ENCODE measurements around the gene RB1.

The RB1 gene

DNA sequence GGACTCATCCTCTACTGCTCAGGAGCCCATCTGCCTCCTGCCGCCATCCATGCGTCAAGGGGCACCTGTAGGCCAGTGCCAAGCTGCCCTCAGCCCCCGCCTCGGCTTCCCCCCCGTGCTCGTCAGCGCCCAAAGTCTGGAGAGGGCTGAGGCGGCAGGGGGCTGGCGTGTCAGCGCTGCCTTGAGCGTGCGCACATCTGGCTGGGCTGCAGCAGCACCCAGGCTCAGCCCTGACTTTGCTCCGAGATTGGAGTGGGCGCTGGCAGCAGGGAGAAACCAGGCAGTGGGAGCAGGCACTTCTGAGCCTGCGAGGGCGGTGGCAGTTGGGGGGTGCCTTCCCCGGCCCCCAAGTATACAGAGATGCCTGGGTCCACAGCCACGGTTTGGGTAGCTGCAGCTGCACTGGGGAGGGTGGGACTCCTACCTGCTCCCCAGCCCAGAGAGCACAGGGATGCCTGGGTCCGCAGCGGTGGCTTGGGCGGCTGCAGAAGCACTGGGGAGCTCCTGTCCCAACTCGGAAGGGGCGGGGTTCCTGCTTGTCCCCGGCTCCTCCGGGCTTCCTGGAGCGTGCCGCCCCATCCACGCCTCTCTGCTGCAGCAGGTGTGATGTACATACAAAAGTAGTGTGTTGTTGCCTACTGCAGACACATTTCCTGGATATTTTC is 154.2 kb downstream of the RB1 start:
- DNase-seq, result no peak

DNA sequence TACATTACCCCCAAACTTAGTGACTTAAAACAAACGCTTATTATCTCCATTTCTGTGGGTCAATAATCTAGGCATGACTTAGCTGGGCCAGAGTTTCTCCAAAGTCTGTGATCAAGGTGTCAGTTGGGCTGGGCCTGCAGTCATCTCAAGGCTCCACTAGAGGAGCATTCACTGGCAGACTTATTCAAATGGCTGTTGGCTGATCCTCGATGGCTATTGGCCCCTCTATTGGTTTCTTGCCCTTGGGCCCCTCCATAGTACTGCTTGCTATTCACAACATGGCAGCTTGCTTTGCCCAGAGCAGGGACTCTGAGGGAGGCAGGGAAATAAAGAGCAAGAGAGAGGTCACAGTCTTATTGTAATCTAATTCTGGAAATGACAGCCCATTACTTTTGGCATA is 171.7 kb downstream of the RB1 start:
- no peak for DNase-seq

DNA sequence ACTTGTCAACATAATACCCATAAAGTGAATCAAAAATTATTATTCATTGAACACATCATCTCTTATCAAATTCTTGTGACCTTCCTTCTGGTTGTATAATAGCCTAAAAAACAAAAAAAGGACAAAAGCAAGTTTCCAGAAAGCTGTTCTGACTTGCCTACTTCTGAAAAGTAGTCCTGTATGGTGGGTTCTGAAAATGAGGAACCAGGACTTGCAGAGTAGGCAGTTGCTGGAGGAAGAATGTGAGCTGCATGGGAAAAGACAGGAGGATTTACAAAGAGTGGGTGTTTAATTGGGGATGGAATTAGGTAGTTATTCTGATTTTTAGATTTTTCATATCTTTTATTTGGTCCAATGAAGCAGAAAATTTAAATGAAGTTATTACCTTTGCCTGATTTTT is 172.7 kb downstream of the RB1 start:
- DNase-seq, result no peak

- no peak for DNase-seq
Observed at GRCh38 chr13:48476686-48477085, 173.1 kb downstream of the RB1 start.

- DNase-seq, result no peak
Observed at GRCh38 chr13:48477191-48477855, 173.8 kb downstream of the RB1 start.

- DNase-seq, result no peak
Observed at GRCh38 chr13:48478391-48478790, 174.8 kb downstream of the RB1 start.

GRCh38 chr13:48483575-48483974 is 180.0 kb downstream of the RB1 start:
- DNase-seq, result no peak

GRCh38 chr13:48485432-48485831 is 181.9 kb downstream of the RB1 start:
- no peak for DNase-seq

DNA sequence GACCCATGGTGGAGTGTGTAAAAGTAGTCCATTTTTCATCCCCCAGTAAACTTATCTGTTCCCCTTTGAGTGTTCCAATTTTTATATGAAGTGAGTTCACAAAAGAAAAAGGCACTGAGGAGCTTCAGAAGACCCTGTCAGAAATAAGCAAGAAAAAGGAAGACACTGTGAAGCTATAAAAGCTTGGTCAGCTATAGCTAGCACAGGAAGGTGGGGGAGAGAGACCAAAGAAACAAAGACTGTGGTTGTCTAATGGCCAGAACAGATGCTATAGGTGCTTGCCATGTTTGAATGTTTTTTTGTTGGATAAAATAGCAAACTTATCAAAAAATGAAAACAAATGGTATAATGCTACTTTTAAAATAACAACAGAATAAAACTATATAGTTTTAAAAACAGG is 182.8 kb downstream of the RB1 start:
- no peak for DNase-seq

- no peak for DNase-seq
Observed at GRCh38 chr13:48486836-48487235, 183.3 kb downstream of the RB1 start.

DNA sequence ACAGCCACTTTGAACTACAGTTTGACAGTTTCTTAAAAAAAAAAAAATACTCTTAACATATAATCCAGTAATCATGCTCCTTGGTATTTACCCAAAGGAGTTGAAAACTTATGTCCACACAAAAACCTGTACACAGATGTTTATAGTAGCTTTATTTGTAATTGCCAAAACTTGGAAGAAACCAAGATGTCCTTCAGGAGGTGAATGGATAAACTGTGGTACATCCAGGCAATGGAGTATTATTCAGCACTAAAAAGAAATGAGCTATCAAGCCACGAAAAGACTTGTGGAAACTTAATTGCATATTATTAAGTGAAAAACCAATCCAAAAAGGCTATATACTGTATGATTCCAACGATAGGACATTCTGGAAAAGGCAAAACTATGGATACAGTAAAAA is 184.4 kb downstream of the RB1 start:
- DNase-seq, result no peak

DNA sequence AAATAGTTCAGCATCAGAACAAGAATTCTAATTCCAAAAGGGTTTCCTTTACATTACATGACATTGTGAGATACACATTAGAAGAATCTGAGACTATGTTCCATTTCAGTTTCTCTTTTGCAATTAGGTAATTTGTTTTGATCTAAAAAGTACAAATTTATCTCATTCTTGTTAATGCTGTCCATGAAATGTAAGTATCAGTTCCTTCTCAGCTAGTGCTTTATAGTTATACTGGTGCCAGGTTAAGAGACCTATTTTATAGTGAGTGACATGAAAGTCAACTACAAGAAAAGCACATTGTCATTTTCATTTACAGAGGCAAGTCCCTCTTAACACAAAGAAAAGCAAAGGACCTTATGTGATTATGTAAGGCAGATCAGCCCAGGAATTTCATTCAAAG is 185.4 kb downstream of the RB1 start:
- no peak for DNase-seq

DNA sequence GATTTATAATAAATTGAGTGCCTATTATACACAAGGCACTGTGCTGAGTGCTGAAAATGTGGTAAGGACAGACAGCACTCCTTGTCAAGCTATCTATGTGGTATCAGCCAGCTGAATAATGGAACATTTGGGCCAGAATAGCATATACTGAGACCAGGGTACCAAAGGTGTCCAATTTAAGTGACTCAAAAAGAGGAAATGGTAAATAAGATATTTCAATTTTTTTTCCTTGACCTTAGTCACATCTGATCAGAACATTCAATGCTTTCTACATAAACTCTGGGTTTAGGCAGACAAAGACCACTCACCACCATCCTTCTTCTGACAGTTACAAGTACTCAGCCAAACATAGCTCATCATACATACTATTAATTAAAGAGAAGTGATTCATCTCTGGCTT is 186.1 kb downstream of the RB1 start:
- DNase-seq, result no peak

DNA sequence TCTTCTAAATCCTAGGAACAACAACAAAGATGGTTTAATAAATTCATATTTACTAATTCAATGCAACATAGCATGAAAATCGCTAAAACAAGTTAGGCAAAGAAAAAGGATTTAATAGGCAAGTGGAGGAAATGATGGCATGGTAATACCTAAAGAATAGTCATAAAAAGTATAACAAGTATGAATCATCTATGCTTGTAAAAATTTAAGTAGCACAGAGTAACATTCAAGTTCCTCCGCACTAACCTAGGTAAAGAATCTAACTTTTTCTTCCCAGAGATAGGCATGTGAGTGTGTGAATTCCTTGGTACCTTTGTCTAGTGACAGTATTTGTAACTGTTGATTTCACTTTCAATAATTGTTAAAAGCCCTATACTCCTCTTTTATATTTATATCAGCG is 186.7 kb downstream of the RB1 start:
- DNase-seq, result no peak

DNA sequence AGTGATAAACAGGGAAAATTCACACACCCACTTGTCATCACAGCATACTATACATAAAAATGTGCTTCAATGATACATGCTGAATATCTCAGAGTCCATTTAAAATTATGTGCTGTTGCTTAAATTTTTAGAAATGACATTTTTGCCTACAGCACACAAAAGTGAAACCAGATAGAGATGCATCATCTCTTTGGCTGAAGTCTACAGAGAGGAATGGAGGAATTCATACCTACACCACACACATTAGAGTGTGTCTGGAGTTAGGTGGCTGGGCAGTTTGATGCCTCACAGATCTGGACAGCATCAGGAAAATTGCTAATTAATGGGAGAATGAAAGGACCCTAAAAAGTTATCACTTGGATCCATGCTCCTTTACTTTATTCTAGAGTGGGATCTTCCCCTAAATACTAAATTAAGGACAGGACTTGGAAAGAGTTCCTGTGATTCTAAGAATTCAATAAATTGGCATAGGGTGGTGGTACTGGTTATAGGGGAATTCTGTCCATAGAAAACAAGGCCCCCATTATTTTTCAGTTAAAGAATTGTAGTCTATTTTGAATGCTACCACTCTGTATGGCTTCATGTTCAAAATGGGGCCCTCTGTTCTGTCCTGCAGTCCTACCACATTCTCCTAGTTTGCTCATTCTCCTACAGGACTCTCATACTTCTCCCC is 188.0 kb downstream of the RB1 start:
- DNase-seq, result no peak

DNA sequence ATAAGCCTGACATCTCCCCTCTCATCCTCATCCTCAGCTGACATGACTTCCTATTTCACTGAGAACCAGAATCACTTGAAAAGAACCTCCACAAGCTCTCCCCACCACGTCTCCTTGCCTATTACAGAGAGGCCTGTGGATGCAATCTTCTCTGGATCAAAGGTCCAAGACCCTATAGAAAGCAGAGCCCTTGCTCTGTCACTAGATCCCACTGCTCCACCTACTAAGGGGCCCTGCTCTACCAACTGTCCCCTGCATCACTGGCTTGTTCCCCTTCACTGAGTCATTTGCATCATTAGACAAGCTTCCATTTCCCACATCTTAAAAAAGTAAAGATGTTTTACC is 188.5 kb downstream of the RB1 start:
- no peak for DNase-seq

DNA sequence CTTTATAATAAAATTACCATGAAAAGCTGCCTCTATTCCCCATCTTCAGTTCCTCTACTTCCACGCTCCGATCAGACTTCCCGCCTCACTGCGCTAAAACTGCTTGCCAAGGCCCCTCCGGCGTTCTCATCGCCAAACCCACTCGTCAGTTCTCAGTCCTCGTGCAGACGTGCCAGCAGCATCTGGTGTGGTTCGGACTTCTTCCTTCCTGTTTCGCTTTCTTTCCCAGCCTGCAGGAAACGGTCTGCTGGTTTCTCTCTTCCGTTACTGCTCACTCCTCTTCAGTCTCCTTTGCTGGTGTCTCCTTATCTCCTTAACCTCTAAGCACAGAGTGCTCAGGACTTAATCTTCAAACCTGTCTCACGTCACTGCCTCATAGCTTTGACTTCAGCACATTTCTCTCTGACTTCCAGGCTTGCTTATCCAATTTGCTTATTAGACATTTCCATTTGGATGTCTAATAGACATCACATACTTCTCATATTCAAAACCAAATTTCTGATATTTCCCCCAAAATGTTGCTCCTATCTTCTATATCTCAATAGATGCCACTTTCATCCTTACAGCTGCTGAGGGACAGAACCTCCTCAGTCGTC is 189.0 kb downstream of the RB1 start:
- DNase-seq, result peak; percentile 66

- no peak for DNase-seq
Observed at GRCh38 chr13:48493066-48493765, 189.7 kb downstream of the RB1 start.

- DNase-seq, result no peak
Observed at GRCh38 chr13:48493851-48494250, 190.3 kb downstream of the RB1 start.

DNA sequence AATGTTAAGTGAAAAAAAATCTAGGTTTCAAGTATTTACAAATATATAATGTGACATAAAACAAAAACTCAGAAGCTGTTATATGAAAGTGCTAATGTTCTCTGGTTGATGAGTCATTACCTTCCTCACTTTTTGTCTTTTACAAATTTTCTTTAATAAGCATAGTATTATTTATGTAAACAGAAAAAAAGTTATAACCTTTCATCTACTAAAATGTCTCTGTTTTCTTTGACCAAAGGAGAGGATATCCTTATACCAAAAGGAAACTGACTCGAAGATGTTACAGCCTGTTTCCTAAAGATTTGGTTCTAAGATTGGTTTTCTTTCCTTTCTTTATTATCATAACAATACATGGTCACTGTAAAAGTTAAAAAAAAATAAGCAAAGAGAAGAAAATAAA is 191.3 kb downstream of the RB1 start:
- DNase-seq, result no peak

DNA sequence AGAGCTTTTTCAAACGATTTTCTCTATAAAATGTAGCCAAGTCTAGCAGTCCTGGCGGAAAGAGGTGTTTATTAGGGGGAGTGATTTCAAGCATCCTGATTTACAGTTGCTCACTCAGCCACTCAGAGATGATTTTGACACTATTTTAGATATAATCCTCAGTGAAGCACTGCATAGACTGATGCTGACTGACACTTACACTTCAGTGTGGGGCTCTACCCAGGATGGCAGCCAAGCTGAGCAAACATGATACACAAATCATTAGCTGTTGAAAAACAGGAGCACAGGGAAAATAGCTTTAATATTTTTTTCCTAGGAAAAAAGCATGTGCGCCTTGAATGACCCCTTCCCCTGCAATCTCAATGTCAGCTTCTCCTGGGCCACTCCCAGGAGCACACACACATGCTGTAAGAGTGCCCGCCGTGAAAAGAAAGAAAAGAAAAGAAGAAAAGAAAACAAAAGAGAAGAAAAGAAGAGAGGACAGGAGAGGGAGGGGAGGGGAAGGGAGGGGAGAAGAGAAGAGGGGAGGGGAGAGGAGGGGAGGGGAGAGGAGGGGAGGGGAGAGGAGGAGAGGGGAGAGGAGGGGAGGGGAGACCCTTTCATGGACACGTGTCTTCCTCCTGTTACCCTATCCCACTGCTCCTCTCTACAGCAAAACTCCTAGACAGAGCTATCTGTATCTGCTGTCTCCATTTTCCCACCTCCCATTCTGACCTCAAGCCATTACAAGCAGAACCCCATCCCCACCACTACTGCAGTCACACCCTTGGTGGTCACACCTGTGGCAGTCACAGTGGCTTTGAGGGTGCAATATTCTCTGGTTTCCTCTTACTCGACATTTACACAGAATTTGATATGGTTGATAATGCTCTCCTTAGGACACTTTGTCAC is 193.0 kb downstream of the RB1 start:
- DNase-seq, result no peak

DNA sequence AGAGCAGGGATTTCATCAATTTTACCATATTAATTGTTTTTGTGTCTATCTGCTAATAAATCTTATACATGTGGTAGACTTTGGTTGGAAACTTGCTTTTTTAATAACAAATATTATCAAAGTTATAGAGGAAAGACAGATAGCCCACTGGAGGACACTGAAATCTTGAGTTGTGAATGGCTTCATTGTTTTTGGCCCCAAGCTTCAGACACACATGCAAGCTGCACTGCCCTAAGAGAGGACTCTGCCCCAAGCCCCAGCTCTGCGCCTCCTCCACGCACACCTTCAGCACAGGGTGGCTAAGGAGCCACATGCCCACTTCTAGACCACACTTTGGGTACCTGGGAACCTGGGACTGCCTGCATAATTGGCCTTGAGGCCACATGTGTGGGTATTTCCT is 194.1 kb downstream of the RB1 start:
- no peak for DNase-seq

Measured in stimulated activated CD4-positive, alpha-beta T cell treated with anti-CD3 and anti-CD28 coated beads, Interleukin-4, amount 100 ng/mL, for 24 hours (primary cell).